Astrocyte (in vitro differentiated cells and primary cell): Measurements from ENCODE around the gene BNIP5.

Experiments used
- EZH2 ChIP-seq: IDR thresholded peaks from 2 replicates; pipeline ENCODE4 v1.6.1; 2012; ENCODE audit warnings: mild to moderate bottlenecking, low read length, inconsistent platforms; ENCODE audit not compliant: insufficient read depth
- TF ChIP-seq, protein P1 (sequence below): IDR thresholded peaks from 2 replicates; pipeline ENCODE4 v1.5.1; 2011; ENCODE audit warnings: low read depth, mild to moderate bottlenecking, inconsistent platforms, low read length, moderate library complexity; ENCODE audit not compliant: insufficient read depth

DNA sequence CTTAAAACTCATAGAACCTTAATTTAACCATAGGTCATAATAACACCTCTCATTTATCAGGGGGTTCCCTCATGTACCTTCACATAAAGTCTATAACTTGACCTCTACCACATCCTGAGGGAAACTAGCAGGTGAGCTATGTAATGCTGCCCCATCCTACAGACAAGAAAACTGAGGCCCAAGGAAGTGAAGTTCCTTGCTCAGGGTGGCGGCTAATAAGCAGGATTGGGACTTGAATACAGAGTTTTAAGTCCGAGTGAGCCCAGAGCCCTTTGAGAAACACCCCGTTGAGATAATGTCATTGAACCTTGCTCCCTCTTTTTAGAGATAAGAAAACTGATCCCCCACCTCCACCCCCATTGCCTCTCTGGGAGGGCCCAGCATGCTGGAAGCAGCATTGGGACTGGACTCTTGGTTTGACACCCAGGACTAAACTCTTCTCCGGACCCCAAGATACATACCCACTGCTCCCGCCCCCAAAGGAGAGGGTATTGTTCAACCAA is 429 bp downstream of the BNIP5 start:
- TF ChIP-seq, protein P1, sequence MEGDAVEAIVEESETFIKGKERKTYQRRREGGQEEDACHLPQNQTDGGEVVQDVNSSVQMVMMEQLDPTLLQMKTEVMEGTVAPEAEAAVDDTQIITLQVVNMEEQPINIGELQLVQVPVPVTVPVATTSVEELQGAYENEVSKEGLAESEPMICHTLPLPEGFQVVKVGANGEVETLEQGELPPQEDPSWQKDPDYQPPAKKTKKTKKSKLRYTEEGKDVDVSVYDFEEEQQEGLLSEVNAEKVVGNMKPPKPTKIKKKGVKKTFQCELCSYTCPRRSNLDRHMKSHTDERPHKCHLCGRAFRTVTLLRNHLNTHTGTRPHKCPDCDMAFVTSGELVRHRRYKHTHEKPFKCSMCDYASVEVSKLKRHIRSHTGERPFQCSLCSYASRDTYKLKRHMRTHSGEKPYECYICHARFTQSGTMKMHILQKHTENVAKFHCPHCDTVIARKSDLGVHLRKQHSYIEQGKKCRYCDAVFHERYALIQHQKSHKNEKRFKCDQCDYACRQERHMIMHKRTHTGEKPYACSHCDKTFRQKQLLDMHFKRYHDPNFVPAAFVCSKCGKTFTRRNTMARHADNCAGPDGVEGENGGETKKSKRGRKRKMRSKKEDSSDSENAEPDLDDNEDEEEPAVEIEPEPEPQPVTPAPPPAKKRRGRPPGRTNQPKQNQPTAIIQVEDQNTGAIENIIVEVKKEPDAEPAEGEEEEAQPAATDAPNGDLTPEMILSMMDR, result no peak
- TF ChIP-seq EZH2, result no peak
